ENCODE data around the gene MOK.

The MOK gene

GRCh38 chr14:102202944-102203343 is 102.0 kb downstream of the MOK start:
- peaks cover 4% of the 10 kb centered on the region for H3K4me1 ChIP-seq (ENCODE audit: insufficient read depth, insufficient read length)
- peaks cover 43% of the 10 kb centered on the region for H3K36me3 ChIP-seq (ENCODE audit: insufficient read depth, insufficient read length, low read length)
- H3K9me3 ChIP-seq (ENCODE audit: insufficient read depth, low read length): no peaks in the 10 kb centered on the region

GRCh38 chr14:102201776-102202175 is 103.2 kb downstream of the MOK start:
- Histone ChIP-seq H3K36me3 (ENCODE audit: insufficient read depth, insufficient read length, low read length) (peaks cover 49% of the 10 kb centered on the region), H3K9me3 (ENCODE audit: insufficient read depth, low read length) (no peaks in the 10 kb centered on the region), H3K4me3 (ENCODE audit: insufficient read length, low read depth) (no peak overlapping the region), H3K9ac (ENCODE audit: insufficient read length, low read depth) (no peak overlapping the region), H3K4me1 (ENCODE audit: insufficient read depth, insufficient read length) (peaks cover 4% of the 10 kb centered on the region), H3K27me3 (ENCODE audit: insufficient read depth, insufficient read length) (no peaks in the 10 kb centered on the region)
- no peak for DNase-seq (ENCODE audit: low read depth, low spot score)
- TF ChIP-seq SUZ12 (IDR thresholded peaks at IDR 0.05; ENCODE audit: extremely low read depth, insufficient read depth, insufficient read length) (no peak), ZNF274 (IDR thresholded peaks at IDR 0.05; ENCODE audit: low read depth, low read length) (no peak), YY1 (IDR thresholded peaks at IDR 0.05; ENCODE audit: insufficient read depth, insufficient read length) (no peak)

More at GRCh38 chr14:102202944-102203343, 102.0 kb downstream of the MOK start:
- TF ChIP-seq YY1 (IDR thresholded peaks at IDR 0.05; ENCODE audit: insufficient read depth, insufficient read length) (no peak), ZNF274 (IDR thresholded peaks at IDR 0.05; ENCODE audit: low read depth, low read length) (no peak), SUZ12 (IDR thresholded peaks at IDR 0.05; ENCODE audit: extremely low read depth, insufficient read depth, insufficient read length) (no peak)
- Histone ChIP-seq H3K4me3 (ENCODE audit: insufficient read length, low read depth) (no peak overlapping the region), H3K27me3 (ENCODE audit: insufficient read depth, insufficient read length) (no peaks in the 10 kb centered on the region), H3K9ac (ENCODE audit: insufficient read length, low read depth) (no peak overlapping the region)
- DNase-seq (ENCODE audit: low read depth, low spot score): no peak

GRCh38 chr14:102201353-102201738 is 103.6 kb downstream of the MOK start:
- DNase-seq (ENCODE audit: low read depth, low spot score): no peak
- Histone ChIP-seq H3K36me3 (ENCODE audit: insufficient read depth, insufficient read length, low read length) (peaks cover 50% of the 10 kb centered on the region), H3K9ac (ENCODE audit: insufficient read length, low read depth) (no peak overlapping the region), H3K9me3 (ENCODE audit: insufficient read depth, low read length) (no peaks in the 10 kb centered on the region), H3K27me3 (ENCODE audit: insufficient read depth, insufficient read length) (no peaks in the 10 kb centered on the region), H3K4me3 (ENCODE audit: insufficient read length, low read depth) (no peak overlapping the region), H3K4me1 (ENCODE audit: insufficient read depth, insufficient read length) (peaks cover 4% of the 10 kb centered on the region)
- TF ChIP-seq YY1 (IDR thresholded peaks at IDR 0.05; ENCODE audit: insufficient read depth, insufficient read length) (no peak), ZNF274 (IDR thresholded peaks at IDR 0.05; ENCODE audit: low read depth, low read length) (no peak), SUZ12 (IDR thresholded peaks at IDR 0.05; ENCODE audit: extremely low read depth, insufficient read depth, insufficient read length) (no peak)

- Histone ChIP-seq H3K9me3 (ENCODE audit: insufficient read depth, low read length) (no peaks in the 10 kb centered on the region), H3K9ac (ENCODE audit: insufficient read length, low read depth) (no peak overlapping the region), H3K4me3 (ENCODE audit: insufficient read length, low read depth) (no peak overlapping the region), H3K27me3 (ENCODE audit: insufficient read depth, insufficient read length) (no peaks in the 10 kb centered on the region), H3K4me1 (ENCODE audit: insufficient read depth, insufficient read length) (peaks cover 4% of the 10 kb centered on the region), H3K36me3 (ENCODE audit: insufficient read depth, insufficient read length, low read length) (peaks cover 53% of the 10 kb centered on the region)
- TF ChIP-seq SUZ12 (IDR thresholded peaks at IDR 0.05; ENCODE audit: extremely low read depth, insufficient read depth, insufficient read length) (no peak), ZNF274 (IDR thresholded peaks at IDR 0.05; ENCODE audit: low read depth, low read length) (no peak), YY1 (IDR thresholded peaks at IDR 0.05; ENCODE audit: insufficient read depth, insufficient read length) (no peak)
- no peak for DNase-seq (ENCODE audit: low read depth, low spot score)
These were observed 104.1 kb downstream of the MOK start for GRCh38 chr14:102200690-102201352.

- no peaks in the 10 kb centered on the region for H3K9me3 ChIP-seq (ENCODE audit: insufficient read depth, low read length)
- no peak for DNase-seq (ENCODE audit: low read depth, low spot score)
- no peaks in the 10 kb centered on the region for H3K27me3 ChIP-seq (ENCODE audit: insufficient read depth, insufficient read length)
- H3K36me3 ChIP-seq (ENCODE audit: insufficient read depth, insufficient read length, low read length): peaks cover 42% of the 10 kb centered on the region
- no peak for TF ChIP-seq ZNF274 (IDR thresholded peaks at IDR 0.05; ENCODE audit: low read depth, low read length)
- TF ChIP-seq YY1 (IDR thresholded peaks at IDR 0.05; ENCODE audit: insufficient read depth, insufficient read length): no peak
- TF ChIP-seq SUZ12 (IDR thresholded peaks at IDR 0.05; ENCODE audit: extremely low read depth, insufficient read depth, insufficient read length): no peak
- H3K4me3 ChIP-seq (ENCODE audit: insufficient read length, low read depth): no peak overlapping the region
- H3K4me1 ChIP-seq (ENCODE audit: insufficient read depth, insufficient read length): peaks cover 4% of the 10 kb centered on the region
- H3K9ac ChIP-seq (ENCODE audit: insufficient read length, low read depth): no peak overlapping the region
These were observed 107.6 kb downstream of the MOK start for GRCh38 chr14:102197317-102197853.

DNA sequence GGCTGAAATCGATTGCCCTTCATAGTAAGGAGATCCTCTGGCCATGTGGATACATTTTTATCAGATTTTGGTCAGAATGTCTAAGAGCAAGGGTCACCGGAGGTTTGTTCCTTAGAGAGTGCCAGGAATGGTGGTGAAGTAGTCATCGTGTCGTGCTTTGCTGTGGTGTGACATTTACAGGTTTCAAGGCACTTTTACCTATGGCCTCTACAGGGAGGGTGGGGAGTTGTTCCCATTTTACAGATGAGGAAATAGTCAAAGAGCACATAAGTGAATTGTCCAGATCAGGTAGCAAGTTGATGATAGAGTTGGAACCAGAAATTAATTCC is 108.1 kb downstream of the MOK start:
- no peak for DNase-seq (ENCODE audit: low read depth, low spot score)
- H3K4me3 ChIP-seq (ENCODE audit: insufficient read length, low read depth): no peak overlapping the region
- H3K9ac ChIP-seq (ENCODE audit: insufficient read length, low read depth): no peak overlapping the region
- H3K36me3 ChIP-seq (ENCODE audit: insufficient read depth, insufficient read length, low read length): peaks cover 42% of the 10 kb centered on the region
- H3K9me3 ChIP-seq (ENCODE audit: insufficient read depth, low read length): no peaks in the 10 kb centered on the region
- peaks cover 2% of the 10 kb centered on the region for H3K4me1 ChIP-seq (ENCODE audit: insufficient read depth, insufficient read length)
- no peaks in the 10 kb centered on the region for H3K27me3 ChIP-seq (ENCODE audit: insufficient read depth, insufficient read length)
- no peak for TF ChIP-seq SUZ12 (IDR thresholded peaks at IDR 0.05; ENCODE audit: extremely low read depth, insufficient read depth, insufficient read length)

GRCh38 chr14:102196039-102196901 is 108.7 kb downstream of the MOK start:
- DNase-seq (ENCODE audit: low read depth, low spot score): no peak
- no peaks in the 10 kb centered on the region for H3K4me1 ChIP-seq (ENCODE audit: insufficient read depth, insufficient read length)
- no peaks in the 10 kb centered on the region for H3K9me3 ChIP-seq (ENCODE audit: insufficient read depth, low read length)
- no peak overlapping the region for H3K4me3 ChIP-seq (ENCODE audit: insufficient read length, low read depth)
- peaks cover 42% of the 10 kb centered on the region for H3K36me3 ChIP-seq (ENCODE audit: insufficient read depth, insufficient read length, low read length)
- H3K27me3 ChIP-seq (ENCODE audit: insufficient read depth, insufficient read length): no peaks in the 10 kb centered on the region
- TF ChIP-seq YY1 (IDR thresholded peaks at IDR 0.05; ENCODE audit: insufficient read depth, insufficient read length) (no peak), ZNF274 (IDR thresholded peaks at IDR 0.05; ENCODE audit: low read depth, low read length) (no peak), SUZ12 (IDR thresholded peaks at IDR 0.05; ENCODE audit: extremely low read depth, insufficient read depth, insufficient read length) (no peak)
- H3K9ac ChIP-seq (ENCODE audit: insufficient read length, low read depth): no peak overlapping the region
